GM18858 (cell line): ENCODE data around the gene SNAI3.

ENCODE experiments used
- ATAC-seq: cut with Tn5 transposase; IDR thresholded peaks from one replicate; pipeline ENCODE4 v1.9.1; 2021; ENCODE audit not compliant: unreplicated experiment

Gene SNAI3

DNA sequence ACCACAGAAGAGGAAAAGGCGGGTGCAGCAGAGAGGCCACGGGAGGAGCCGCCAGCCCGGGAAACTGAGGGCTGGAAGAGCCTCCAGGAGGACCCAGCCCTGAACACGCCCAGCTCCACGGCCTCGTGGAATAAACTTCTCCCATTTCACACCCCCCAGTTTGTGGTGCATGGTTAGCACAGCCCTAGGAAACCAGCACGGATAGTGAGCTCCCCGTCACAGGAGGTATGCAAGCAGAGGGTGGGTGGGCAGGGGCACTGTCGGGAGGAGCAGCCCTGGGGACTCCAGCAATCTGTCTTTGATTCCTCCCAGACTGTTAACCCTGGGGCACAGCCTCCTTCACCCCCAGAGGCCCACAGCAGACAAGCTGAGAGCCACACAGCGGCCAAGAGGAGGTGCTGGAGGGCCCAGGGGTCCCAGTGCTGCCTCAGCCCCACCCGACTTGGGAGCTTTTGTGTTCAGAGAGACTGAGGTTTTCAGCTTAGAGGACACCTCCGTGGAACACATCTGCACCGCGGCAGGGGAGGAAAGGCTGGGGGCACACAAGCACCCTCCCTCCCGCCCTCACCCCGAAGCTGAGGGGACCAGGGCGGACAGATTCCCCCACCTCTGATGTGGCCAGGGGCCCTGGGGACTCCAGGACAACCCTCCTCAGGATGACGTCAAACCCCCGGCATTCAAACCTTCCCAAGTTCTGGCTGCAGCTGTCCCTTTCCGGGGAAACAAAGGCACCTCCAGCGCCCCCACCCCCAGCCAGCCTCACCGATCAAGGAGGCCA lies 49.6 kb downstream of the SNAI3 start:
- no peak for ATAC-seq

DNA sequence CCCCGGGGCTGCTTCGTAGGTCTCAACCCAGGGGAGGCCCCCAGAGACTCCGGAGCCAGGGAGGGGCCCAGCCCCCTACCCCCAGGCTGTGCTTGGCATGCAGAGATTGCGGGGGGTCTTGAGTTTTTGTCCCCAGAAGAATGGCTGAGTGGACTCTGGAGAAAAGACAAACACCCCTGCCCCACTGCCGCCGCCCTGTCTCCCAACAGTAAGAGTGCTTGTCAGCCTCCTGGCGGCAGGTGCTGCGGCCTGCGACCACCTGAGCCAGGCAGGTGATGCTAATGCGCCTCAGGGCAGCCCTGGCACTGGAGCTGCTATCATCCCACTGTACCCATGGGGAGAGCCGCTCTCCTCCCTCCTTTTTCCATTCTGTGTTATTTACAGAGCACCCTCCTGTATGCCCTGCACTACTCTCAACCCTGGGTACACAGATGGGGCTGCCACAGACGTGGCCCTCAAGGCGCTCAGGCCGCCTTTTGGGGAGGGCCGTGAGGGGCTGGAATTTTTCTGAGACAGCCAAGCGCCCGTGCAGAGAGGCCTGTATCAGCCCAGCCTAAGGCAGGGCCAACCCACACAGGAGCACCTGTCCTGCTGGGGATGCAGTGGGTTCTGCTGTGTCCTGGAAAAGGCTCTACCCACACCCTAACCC lies 50.5 kb downstream of the SNAI3 start:
- ATAC-seq, result no peak

DNA sequence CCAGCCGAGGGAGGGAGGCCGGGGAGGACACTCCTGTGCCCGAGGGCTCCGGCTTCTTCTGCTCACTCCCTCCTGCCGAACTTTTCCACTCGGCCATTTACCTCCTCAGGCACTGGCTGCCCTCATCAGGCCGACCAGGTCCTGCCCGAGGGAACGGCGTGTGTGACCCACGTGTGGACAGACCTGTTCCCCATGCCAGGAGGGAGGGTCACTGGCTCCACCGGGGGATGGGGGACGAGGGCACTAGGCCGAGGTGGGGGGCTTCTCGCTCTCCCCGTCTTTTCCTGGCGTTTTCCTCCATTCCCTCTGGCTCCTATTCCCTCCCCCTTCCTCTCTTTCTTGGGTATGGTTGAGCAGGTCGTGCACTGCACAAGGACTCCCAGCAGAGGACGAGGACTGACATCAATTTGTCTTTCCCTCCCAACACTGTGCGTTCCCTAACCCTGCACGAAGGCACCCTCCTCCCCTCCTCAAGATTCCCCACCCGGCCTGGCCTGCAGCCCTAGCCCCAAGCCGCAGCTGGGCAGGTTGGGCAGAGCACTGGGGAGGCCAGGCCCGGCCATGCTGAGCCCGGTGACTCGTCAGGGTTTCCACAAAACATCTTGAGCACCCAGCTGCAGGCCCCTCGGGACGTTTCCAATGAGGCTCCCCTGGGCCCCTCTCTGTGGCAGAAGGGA lies 51.2 kb downstream of the SNAI3 start:
- no peak for ATAC-seq

- ATAC-seq, result no peak
Observed at GRCh38 chr16:88634141-88634993, 51.9 kb downstream of the SNAI3 start.

- ATAC-seq, result no peak
Observed at GRCh38 chr16:88633684-88634140, 52.6 kb downstream of the SNAI3 start.

- no peak for ATAC-seq
Observed at GRCh38 chr16:88632587-88632930, 53.7 kb downstream of the SNAI3 start.

DNA sequence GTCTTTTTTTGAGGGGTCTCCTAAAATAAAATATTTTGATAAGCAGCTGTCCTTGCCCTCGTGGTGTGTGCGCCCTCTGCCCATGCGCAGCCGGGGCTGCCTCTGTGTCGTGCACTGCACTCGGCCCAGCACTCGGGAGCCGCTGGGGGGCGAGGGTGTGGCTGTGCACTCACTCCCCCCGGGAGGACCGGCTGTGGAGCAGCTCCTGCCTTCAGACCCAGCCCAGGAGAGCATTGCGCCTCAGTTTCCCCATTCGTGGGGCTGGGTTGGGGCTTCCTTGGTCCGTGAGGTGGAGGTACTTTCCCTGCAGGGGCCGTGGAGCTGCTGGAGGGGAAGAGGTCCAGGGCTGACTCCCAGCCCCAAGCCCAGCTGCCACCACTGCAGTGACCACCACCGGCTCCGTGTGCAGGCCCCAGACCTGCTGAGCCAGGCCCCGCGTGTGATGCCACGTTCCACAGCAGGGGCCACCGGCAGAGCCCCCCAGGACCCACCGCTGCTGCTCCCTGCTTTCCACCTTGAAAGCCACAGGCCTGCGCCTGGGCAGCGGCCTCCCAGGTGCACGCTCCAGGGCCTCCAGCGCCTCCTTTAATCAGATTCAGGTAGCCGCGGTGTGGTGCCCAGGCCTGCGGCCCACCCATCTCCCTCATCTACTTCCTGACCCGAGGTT lies 54.3 kb downstream of the SNAI3 start:
- no peak for ATAC-seq

GRCh38 chr16:88631384-88631783 lies 54.9 kb downstream of the SNAI3 start:
- no peak for ATAC-seq

GRCh38 chr16:88630941-88631340 lies 55.4 kb downstream of the SNAI3 start:
- no peak for ATAC-seq

DNA sequence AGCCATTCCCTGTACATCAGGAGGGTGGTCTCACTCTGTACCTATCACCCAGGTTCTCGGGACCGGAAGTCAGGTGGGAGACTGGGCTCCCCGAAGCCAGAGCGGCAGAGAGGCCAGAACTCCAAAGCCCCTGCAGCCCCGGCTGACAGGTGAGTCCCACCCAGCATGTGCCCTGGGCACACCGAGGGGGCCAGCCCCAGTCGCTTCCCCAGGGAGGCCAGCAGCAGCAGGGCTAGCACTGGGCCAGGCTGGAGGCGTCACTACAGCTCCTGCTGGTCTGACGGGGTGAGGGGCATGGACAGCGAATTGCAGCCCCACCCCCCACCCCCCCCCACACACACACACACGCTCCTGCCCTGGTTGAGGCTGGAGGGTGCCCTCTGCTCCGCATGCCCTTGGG lies 55.9 kb downstream of the SNAI3 start:
- no peak for ATAC-seq

DNA sequence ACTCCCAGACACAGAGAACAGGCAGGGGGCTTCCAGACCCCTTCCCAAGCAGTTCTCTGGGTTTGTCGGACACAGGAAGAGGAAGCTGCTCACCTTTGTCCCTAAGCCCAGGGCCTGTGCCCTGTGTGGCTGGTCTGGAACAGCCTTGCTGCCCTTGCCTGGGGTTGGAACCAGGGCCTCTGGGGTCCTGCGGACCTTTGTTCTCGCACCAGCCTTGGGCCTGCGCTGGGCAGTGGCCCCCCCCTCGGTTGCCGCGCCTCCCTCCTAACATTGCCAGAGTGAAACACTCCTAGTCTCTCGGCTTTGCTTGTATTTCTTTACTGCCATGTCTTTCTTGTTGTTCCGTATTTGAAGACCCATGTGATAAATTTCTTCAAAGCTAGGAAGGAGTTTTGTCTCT lies 56.5 kb downstream of the SNAI3 start:
- no peak for ATAC-seq

DNA sequence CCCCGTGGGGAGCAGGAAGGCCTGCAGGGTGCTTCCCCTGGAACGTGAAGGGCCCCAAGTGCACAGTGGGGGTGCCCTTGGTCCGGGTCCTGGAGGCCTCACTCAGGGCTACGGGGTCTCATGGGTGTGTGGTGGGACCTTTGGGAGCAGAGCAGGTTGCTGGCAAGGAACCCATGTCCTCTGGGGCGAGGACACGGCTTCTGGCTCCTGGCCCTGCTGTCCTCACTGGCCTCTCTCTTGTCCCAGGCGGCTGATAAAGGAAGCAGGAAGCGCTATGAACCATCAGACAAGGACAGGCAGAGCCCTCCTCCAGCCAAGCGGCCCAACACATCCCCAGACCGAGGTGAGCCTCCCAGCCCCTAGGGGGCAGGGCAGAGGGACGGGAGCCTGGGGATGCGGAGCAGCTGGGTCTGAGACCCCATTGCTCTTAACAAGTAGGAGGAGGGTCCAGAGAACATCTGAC lies 57.8 kb downstream of the SNAI3 start:
- ATAC-seq, result no peak
